Sigmoid colon (tissue), 4 donors: ENCODE measurements around the gene MAST2.

Experiments
- EP300 ChIP-seq, 4 donors: sonication (generic); formaldehyde crosslinking; IDR thresholded peaks; one replicate each; pipeline ENCODE4 v1.6.1; 2017; ENCODE audit warnings: antibody characterized with exemption in 4 of 4
- POLR2A ChIP-seq, 2 donors: fragments of 450-650 bp; IDR thresholded peaks; one replicate each; pipeline ENCODE4 v1.6.1; 2016; ENCODE audit warnings: antibody characterized with exemption in 2 of 2, mild to moderate bottlenecking in 2 of 2, moderate library complexity in 2 of 2
- POLR2AphosphoS5 ChIP-seq, 4 donors: sonication (generic); formaldehyde crosslinking; IDR thresholded peaks; one replicate each; pipeline ENCODE4 v1.6.1; 2017; ENCODE audit warnings: antibody characterized with exemption in 4 of 4
- TF ChIP-seq, protein P1 (sequence below), 4 experiments: fragments of 450-650 bp in 3 of 4; fragments of 200-600 bp in 1 of 4; IDR thresholded peaks; one replicate each; pipeline ENCODE4 v1.5.1; 2016 to 2019; ENCODE audit warnings: antibody characterized with exemption in 4 of 4, mild to moderate bottlenecking in 3 of 4, moderate library complexity in 2 of 4

DNA sequence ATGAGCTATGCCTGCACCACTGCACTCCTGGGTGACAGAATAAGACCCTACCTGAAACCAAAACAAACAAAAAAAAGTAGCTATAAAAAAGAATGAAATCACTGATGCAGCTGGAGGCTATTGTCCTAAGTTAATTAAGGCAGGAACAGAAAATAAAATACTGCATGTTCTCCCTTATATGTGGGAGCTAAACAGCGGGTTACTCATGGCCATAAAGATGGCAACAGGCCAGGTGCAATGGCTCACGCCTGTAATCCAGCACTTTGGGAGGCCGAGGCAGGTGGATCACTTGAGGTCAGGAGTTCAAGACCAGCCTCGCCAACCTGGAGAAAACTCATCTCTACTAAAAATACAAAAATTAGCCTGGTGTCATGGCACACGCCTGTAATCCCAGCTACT, 176.4 kb downstream of the MAST2 start:
- TF ChIP-seq, protein P1, sequence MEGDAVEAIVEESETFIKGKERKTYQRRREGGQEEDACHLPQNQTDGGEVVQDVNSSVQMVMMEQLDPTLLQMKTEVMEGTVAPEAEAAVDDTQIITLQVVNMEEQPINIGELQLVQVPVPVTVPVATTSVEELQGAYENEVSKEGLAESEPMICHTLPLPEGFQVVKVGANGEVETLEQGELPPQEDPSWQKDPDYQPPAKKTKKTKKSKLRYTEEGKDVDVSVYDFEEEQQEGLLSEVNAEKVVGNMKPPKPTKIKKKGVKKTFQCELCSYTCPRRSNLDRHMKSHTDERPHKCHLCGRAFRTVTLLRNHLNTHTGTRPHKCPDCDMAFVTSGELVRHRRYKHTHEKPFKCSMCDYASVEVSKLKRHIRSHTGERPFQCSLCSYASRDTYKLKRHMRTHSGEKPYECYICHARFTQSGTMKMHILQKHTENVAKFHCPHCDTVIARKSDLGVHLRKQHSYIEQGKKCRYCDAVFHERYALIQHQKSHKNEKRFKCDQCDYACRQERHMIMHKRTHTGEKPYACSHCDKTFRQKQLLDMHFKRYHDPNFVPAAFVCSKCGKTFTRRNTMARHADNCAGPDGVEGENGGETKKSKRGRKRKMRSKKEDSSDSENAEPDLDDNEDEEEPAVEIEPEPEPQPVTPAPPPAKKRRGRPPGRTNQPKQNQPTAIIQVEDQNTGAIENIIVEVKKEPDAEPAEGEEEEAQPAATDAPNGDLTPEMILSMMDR (IDR thresholded peaks at IDR 0.05), result no peak
- no peak for TF ChIP-seq POLR2A (IDR thresholded peaks at IDR 0.05)
- no peak for TF ChIP-seq EP300 (IDR thresholded peaks at IDR 0.05)
- no peak for TF ChIP-seq POLR2AphosphoS5 (IDR thresholded peaks at IDR 0.05)
